Upper lobe of left lung (tissue), 6 donors: Measurements from ENCODE around the gene TAOK1. TPM values are rescaled to one million over a fixed set of nuclear protein-coding genes. Genes with fewer than 3 reads are reported as not detected.

Source experiments
- ATAC-seq, 2 donors: fragments of 200-7000 bp; cut with Tn5 transposase; one replicate each; pipeline ENCODE4 v1.9.1; 2022; ENCODE audit warnings: mild to moderate bottlenecking in 2 of 2, moderate library complexity in 2 of 2; ENCODE audit not compliant: low FRiP score in 2 of 2
- DNase-seq, 2 donors: peaks; one replicate each; pipeline ENCODE4 v3.0.0-alpha.2; 2019 to 2020
- H3K27ac ChIP-seq, 4 donors: fragments of 200-600 bp; sonication (generic); one replicate each; pipeline ENCODE4 v1.5.1; 2016 to 2019
- H3K27me3 ChIP-seq, 4 donors: fragments of 200-600 bp; sonication (generic); one replicate each; pipeline ENCODE4 v1.5.1; 2017 to 2019
- H3K36me3 ChIP-seq, 4 donors: fragments of 200-600 bp; sonication (generic); one replicate each; pipeline ENCODE4 v1.5.1; 2016 to 2019
- H3K4me1 ChIP-seq, 4 donors: fragments of 200-600 bp; sonication (generic); one replicate each; pipeline ENCODE4 v1.5.1; 2018 to 2019
- H3K4me3 ChIP-seq, 4 donors: fragments of 200-600 bp; sonication (generic); one replicate each; pipeline ENCODE4 v1.5.1; 2017 to 2019; ENCODE audit warnings: mild to moderate bottlenecking in 2 of 4, moderate library complexity in 1 of 4
- H3K9me3 ChIP-seq, 4 donors: fragments of 200-600 bp; sonication (generic); one replicate each; pipeline ENCODE4 v1.5.1; 2018 to 2019
- EP300 ChIP-seq, 4 donors: sonication (generic); formaldehyde crosslinking; IDR thresholded peaks; one replicate each; pipeline ENCODE4 v1.5.1; 2017; ENCODE audit warnings: antibody characterized with exemption in 4 of 4, control low read depth in 2 of 4
- POLR2A ChIP-seq, 4 donors: fragments of 450-650 bp; IDR thresholded peaks; one replicate each; pipeline ENCODE4 v1.5.1; 2016 to 2017; ENCODE audit warnings: antibody characterized with exemption in 4 of 4, mild to moderate bottlenecking in 2 of 4
- POLR2AphosphoS5 ChIP-seq, 2 donors: sonication (generic); formaldehyde crosslinking; IDR thresholded peaks; one replicate each; pipeline ENCODE4 v1.5.1; 2017; ENCODE audit warnings: antibody characterized with exemption in 2 of 2
- WGBS, 2 donors: methylation state at CpG; one replicate each; pipeline ENCODE4 v1.1.5; 2017 to 2018; 5-methylcytosine and 5-hydroxymethylcytosine counted together
- total RNA-seq, 6 donors: library from RNA; depleted of rRNA in 4 of 6; stranded (reverse); fragments of >200 nt in 4 of 6; gene quantifications; one replicate each; pipeline versions ENCODE4 v1.1.0 to v1.2.1, GENCODE V29; 2016 to 2021
- TF ChIP-seq, protein P1 (sequence below), 6 experiments: fragments of 450-650 bp in 4 of 6; fragments of 200-600 bp in 2 of 6; sonication (generic) in 2 of 6; IDR thresholded peaks; one replicate each; pipeline ENCODE4 v1.5.1; 2016 to 2019; ENCODE audit warnings: antibody characterized with exemption in 6 of 6
- donor health status: DM: no; HTN: no; CAD: no; lungs with moderate emphysema.
- donor health status: DM: no; HTN: yes; CAD: no; lungs with severe emphysema.

TAOK1 gene
- total RNA-seq, 6 donors from 2014 or later, result 43.0 to 100 (median 59.3) TPM

DNA sequence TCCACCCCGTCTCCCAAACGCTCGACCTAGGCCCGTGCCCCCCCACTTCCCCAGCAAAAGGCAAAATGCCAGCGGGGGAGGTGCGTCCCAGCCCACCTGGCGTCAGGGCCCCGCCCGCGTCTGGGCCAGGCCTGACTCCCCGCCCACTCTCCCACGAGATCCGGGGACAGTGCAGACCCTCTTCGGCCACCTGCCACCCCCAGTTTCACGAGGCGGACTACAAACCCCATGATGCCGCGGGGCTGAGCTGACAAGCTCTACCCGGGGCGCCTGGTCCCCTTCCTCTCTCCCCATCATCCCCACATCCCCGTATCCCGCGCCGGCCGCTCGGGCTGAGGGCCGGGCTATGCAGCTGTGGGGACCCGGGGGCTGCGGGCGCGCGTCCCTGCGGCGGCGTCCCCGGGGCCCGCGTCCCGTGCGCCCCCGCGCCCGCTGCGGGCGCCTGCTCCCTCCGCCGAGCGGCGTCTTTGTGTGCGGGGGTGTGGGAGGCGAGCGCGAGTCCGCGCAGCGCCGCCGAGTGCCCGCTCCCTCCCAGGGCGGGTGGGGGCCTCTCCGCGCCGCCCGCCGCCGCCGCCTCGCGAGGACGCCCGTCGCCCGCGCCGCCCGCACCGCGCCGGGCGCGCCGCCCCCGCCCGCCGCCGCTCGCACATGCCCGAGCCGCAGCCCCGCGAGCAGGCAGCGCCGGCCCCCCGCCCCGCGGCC lies 202.8 kb downstream of the TAOK1 start, which contains the start of gene ANKRD13B:
Gene ANKRD13B, plus strand, starts transcription at position 283 of the 702 bp plus-strand sequence. CDS start 490 bp downstream, outside the sequence.
- Histone ChIP-seq H3K4me1 (peaks cover 46 to 57% (median 52%) of the 10 kb centered on the region in 4 donors), H3K36me3 (no peaks in the 10 kb centered on the region), H3K27me3 (peaks cover 0 to 3% (median 0%) of the 10 kb centered on the region in 4 donors), H3K4me3 (peak within 1 kb of the TSS; percentile 50 to 83 (median 76)), H3K27ac (peak within 1 kb of the TSS; percentile 74 to 87 (median 84)), H3K9me3 (no peaks in the 10 kb centered on the region)
- no peak for TF ChIP-seq POLR2A (IDR thresholded peaks at IDR 0.05)
- TF ChIP-seq, protein P1, sequence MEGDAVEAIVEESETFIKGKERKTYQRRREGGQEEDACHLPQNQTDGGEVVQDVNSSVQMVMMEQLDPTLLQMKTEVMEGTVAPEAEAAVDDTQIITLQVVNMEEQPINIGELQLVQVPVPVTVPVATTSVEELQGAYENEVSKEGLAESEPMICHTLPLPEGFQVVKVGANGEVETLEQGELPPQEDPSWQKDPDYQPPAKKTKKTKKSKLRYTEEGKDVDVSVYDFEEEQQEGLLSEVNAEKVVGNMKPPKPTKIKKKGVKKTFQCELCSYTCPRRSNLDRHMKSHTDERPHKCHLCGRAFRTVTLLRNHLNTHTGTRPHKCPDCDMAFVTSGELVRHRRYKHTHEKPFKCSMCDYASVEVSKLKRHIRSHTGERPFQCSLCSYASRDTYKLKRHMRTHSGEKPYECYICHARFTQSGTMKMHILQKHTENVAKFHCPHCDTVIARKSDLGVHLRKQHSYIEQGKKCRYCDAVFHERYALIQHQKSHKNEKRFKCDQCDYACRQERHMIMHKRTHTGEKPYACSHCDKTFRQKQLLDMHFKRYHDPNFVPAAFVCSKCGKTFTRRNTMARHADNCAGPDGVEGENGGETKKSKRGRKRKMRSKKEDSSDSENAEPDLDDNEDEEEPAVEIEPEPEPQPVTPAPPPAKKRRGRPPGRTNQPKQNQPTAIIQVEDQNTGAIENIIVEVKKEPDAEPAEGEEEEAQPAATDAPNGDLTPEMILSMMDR (IDR thresholded peaks at IDR 0.05), result peak in 1 of 6 experiments; percentile 12
- DNase-seq (peak in 1 of 2 donors; percentile 86), ATAC-seq (no peak)
- 1% methylated on average over 48 of the region's 96 CpGs; no CpG with 5 or more reads in 1 of the 2 donors for WGBS, 2 donors

DNA sequence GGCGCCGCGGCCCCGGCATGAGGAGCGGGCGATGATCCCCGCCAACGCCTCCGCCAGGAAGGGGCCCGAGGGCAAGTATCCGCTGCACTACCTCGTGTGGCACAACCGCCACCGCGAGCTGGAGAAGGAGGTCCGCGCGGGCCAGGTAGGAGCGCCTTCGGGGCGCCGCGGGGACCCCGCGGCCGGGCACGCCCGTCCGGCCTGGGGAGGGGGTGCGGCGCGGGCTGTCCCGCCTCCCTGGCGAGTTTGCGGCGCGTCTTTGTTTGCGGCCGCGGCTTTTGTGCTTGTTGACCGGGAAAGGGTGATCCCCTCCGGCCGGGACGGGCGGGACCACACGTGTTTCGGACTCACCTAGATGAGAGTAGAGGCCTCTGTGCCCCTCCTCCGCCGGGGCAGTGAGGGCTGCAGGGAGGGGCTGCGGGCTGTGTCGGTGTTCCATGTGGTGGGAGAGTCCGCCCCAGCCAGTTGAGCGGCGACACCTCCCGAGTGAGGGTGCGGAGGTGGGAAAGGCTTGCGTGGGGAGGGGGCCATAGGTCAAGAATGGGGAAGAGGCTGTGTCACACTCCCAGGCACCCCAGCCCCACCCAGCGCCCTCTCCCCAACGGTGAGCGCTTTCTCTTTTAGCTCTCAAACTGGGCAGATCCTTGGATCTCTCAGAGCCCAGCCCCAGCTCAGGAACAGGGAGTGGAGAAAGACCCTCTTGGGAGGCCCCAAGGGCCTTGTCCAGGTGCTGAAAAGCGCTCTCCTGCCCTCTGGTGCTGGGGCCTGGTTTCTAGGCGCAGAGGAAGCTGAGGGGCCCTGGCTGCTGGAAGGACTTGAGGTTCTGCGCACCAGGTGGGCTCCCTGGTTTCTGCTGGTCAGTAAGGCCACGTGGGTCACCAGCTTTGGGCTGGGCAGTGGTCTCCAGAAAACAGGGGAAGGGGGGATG lies 203.7 kb downstream of the TAOK1 start:
- no peak for TF ChIP-seq POLR2A (IDR thresholded peaks at IDR 0.05)
- TF ChIP-seq POLR2AphosphoS5 (IDR thresholded peaks at IDR 0.05), result no peak
- TF ChIP-seq, protein P1 (IDR thresholded peaks at IDR 0.05), result no peak
- TF ChIP-seq EP300 (IDR thresholded peaks at IDR 0.05), result no peak
- 6 to 30% methylated on average over 9 to 60 of the region's 64 CpGs for WGBS, 2 donors
- Histone ChIP-seq H3K9me3 (no peaks in the 10 kb centered on the region), H3K4me3 (peak overlapping the region; percentile 18 to 83 (median 76)), H3K27me3 (peaks cover 0 to 3% (median 0%) of the 10 kb centered on the region in 4 donors), H3K36me3 (no peaks in the 10 kb centered on the region), H3K27ac (peak overlapping the region in 1 of 4 donors; percentile 51), H3K4me1 (peaks cover 41 to 48% (median 44%) of the 10 kb centered on the region in 4 donors)
- ATAC-seq (no peak), DNase-seq (no peak)

DNA sequence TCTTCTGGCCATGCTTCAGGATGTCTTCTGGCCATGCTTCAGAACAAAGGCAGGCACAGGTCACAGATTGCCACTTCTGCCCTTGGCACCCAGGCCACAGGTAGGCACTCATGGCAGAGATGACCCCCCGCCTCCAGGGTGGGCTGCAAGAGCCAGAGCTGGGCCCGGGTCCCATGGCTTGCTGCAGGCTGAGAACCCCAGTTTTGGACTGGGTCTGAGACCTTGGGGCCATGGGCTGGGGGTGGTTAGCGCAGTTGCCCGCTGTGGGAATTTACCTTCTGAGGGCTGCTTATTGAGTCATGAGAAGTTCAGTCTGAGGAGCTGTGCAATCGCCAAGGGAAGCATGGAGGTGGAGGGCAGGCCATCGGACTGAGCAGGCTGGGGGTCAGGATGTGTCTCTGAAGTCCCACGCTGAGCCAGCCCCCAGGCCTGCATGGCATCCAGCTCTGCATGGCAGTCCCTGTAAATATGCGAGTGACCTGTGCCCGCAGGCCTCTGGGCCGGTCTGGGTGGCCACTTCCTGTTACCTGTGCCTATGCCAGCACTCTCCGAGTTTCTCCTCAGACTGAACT lies 204.4 kb downstream of the TAOK1 start:
- DNase-seq, result no peak
- 82 to 97% methylated on average over 5 to 6 of the region's 11 CpGs for WGBS, 2 donors
- no peaks in the 10 kb centered on the region for H3K9me3 ChIP-seq
- no peak overlapping the region for H3K27ac ChIP-seq
- peaks cover 41 to 47% (median 43%) of the 10 kb centered on the region in 4 donors for H3K4me1 ChIP-seq
- H3K27me3 ChIP-seq, result peaks cover 0 to 3% (median 0%) of the 10 kb centered on the region in 4 donors
- no peaks in the 10 kb centered on the region for H3K36me3 ChIP-seq
- H3K4me3 ChIP-seq, result no peak overlapping the region
- no peak for ATAC-seq
- TF ChIP-seq, protein P1 (IDR thresholded peaks at IDR 0.05), result no peak
- no peak for TF ChIP-seq POLR2A (IDR thresholded peaks at IDR 0.05)
- no peak for TF ChIP-seq POLR2AphosphoS5 (IDR thresholded peaks at IDR 0.05)
- no peak for TF ChIP-seq EP300 (IDR thresholded peaks at IDR 0.05)

DNA sequence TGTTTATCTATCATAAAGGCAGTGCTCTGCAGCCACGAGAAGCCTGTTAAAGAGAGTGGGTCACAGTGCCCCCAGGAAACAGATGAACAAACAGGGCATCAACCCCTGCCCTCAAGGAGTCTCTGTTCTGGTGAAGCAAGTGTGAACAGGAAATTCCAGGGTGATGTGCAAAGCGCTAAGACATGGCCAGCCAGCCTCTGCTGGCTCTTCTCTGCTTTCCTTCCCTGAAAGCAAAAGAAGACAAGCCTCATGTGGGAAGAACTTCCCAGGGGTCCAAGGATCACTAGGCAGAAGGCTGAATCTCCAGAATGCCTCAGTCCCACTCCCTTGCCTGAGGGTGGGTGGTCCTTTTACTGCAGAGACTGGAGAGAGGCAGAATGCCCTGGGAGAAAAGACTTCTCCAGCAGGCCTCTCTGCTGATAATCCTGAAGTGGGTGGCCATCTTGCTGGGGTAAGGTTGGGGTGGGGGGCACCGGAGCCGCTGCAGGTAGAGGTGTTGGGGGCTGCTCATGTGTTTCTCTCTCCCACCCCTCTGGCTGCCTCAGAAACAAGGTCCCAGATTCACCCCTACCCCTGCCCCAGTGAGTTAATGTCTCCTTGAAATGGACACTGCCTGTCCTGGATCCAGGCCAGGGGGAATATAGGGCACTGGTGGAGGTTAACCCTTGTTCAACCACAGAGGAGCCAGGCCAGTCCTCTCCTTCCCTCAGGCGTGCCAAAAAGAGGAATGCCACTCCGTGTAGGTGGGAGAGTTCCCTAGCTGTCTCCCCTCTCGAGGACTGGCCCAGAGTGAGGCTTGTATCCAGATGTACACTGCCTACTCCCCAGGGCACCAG lies 205.2 kb downstream of the TAOK1 start:
- no peak for DNase-seq
- no peak for TF ChIP-seq POLR2A (IDR thresholded peaks at IDR 0.05)
- TF ChIP-seq, protein P1 (IDR thresholded peaks at IDR 0.05), result no peak
- TF ChIP-seq POLR2AphosphoS5 (IDR thresholded peaks at IDR 0.05), result no peak
- no peak for TF ChIP-seq EP300 (IDR thresholded peaks at IDR 0.05)
- Histone ChIP-seq H3K27ac (no peak overlapping the region), H3K9me3 (no peaks in the 10 kb centered on the region), H3K4me1 (peaks cover 34 to 40% (median 36%) of the 10 kb centered on the region in 4 donors), H3K27me3 (peaks cover 0 to 3% (median 0%) of the 10 kb centered on the region in 4 donors), H3K4me3 (no peak overlapping the region), H3K36me3 (no peaks in the 10 kb centered on the region)
- ATAC-seq, result no peak
- 83 to 90% methylated on average over 5 to 7 of the region's 7 CpGs for WGBS, 2 donors
